Tibial nerve (tissue), 4 donors: ENCODE measurements around the gene OVOL2. TPM values are rescaled to one million over a fixed set of nuclear protein-coding genes. Genes with fewer than 3 reads are reported as not detected.
A peak's percentile ranks its signal among the peaks of the same experiment; 100 is the strongest.

Source experiments
- DNase-seq, 2 donors: peaks; one replicate each; pipeline ENCODE4 v3.0.0-alpha.2; 2019; ENCODE audit warnings: low spot score in 2 of 2
- H3K27ac ChIP-seq, 4 donors: fragments of 200-600 bp; sonication (generic) in 3 of 4; one replicate each; pipeline ENCODE4 v1.5.1; 2017 to 2019; ENCODE audit warnings: mild to moderate bottlenecking in 1 of 4
- H3K27me3 ChIP-seq, 2 donors: fragments of 200-600 bp; sonication (generic) in 1 of 2; one replicate each; pipeline versions ENCODE4 v1.5.1 to v1.6.0; 2017 to 2019
- H3K36me3 ChIP-seq, 3 donors: fragments of 200-600 bp; sonication (generic); one replicate each; pipeline ENCODE4 v1.5.1; 2018 to 2019
- H3K4me1 ChIP-seq, 4 donors: fragments of 200-600 bp; sonication (generic) in 3 of 4; one replicate each; pipeline ENCODE4 v1.5.1; 2017 to 2019
- H3K4me3 ChIP-seq, 4 donors: fragments of 200-600 bp; sonication (generic) in 3 of 4; one replicate each; pipeline ENCODE4 v1.5.1; 2017 to 2019; ENCODE audit warnings: mild to moderate bottlenecking in 1 of 4, moderate library complexity in 1 of 4
- H3K9me3 ChIP-seq, 4 donors: fragments of 200-600 bp; sonication (generic) in 3 of 4; one replicate each; pipeline ENCODE4 v1.5.1; 2017 to 2019
- EP300 ChIP-seq, 2 donors: sonication (generic); formaldehyde crosslinking; IDR thresholded peaks; one replicate each; pipeline ENCODE4 v1.6.1; 2017; ENCODE audit warnings: antibody characterized with exemption in 2 of 2, mild to moderate bottlenecking in 1 of 2
- POLR2A ChIP-seq, 2 donors: fragments of 450-650 bp; IDR thresholded peaks; one replicate each; pipeline ENCODE4 v1.6.1; 2017; ENCODE audit warnings: antibody characterized with exemption in 2 of 2, mild to moderate bottlenecking in 2 of 2, moderate library complexity in 2 of 2
- WGBS, 2 donors: methylation state at CpG; one replicate each; pipeline ENCODE4 v1.1.5; 2018; 5-methylcytosine and 5-hydroxymethylcytosine counted together
- total RNA-seq, 4 donors: library from RNA; depleted of rRNA; stranded (reverse); fragments of >200 nt; gene quantifications; one replicate each; pipeline ENCODE4 v1.1.0, GENCODE V29; 2016
- TF ChIP-seq, protein P1 (sequence below), 5 experiments: fragments of 200-600 bp in 3 of 5; fragments of 450-650 bp in 2 of 5; sonication (generic) in 3 of 5; IDR thresholded peaks; one replicate each; pipeline ENCODE4 v1.5.1; 2016 to 2019; ENCODE audit warnings: antibody characterized with exemption in 5 of 5, mild to moderate bottlenecking in 3 of 5, moderate library complexity in 2 of 5

The OVOL2 gene
- total RNA-seq, 4 donors from 2014 or later = not detected

DNA sequence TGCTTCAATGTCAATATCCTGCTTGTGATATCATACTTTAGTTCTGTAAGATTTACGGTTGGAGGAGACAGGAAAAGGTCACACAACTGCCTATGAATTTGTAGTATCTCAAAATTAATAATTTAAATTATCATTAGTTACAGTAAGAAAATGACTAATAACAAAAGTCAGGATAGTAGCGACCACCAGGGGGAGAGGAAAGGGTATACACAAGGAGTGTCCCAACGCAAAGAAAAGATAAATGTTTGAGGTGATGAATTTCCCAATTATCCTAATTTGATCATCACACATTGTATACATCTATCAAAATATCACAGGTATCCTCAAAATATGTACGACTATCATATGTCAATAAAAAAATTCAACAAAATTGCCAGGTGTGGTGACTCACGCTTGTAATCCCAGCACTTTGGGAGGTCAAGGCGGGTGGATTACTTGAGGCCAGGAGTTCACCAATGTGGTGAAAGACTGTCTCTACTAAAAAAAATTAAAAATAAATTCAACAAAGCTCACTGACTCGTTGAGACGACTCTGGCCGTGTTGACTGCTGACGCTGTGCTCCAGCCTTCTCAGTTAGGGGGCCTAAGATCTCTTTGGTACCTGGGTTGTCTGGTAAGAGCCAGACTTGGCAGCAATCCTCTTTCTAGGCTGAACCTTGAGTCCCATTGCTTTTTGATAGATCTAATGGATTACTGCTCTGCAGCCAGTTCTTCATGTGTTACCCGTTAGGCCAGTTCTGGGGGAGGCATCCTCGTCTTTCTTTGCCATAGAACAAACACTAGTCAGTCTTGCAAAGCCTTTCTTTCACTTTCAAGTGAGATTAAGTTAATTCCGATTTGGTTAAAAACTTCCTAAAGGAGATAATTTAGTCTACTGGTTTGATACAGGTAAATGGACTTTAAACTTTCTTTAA is 9.0 kb upstream of the OVOL2 start:
- Histone ChIP-seq H3K27me3 (peaks cover 0 to 18% of the 10 kb centered on the region in 2 donors), H3K4me3 (no peak overlapping the region), H3K27ac (no peak overlapping the region), H3K9me3 (no peaks in the 10 kb centered on the region), H3K36me3 (no peaks in the 10 kb centered on the region), H3K4me1 (no peaks in the 10 kb centered on the region)
- 80 to 83% methylated on average over 13 of the region's 13 CpGs for WGBS, 2 donors
- TF ChIP-seq, protein P1, sequence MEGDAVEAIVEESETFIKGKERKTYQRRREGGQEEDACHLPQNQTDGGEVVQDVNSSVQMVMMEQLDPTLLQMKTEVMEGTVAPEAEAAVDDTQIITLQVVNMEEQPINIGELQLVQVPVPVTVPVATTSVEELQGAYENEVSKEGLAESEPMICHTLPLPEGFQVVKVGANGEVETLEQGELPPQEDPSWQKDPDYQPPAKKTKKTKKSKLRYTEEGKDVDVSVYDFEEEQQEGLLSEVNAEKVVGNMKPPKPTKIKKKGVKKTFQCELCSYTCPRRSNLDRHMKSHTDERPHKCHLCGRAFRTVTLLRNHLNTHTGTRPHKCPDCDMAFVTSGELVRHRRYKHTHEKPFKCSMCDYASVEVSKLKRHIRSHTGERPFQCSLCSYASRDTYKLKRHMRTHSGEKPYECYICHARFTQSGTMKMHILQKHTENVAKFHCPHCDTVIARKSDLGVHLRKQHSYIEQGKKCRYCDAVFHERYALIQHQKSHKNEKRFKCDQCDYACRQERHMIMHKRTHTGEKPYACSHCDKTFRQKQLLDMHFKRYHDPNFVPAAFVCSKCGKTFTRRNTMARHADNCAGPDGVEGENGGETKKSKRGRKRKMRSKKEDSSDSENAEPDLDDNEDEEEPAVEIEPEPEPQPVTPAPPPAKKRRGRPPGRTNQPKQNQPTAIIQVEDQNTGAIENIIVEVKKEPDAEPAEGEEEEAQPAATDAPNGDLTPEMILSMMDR (IDR thresholded peaks at IDR 0.05) = no peak
- TF ChIP-seq EP300 (IDR thresholded peaks at IDR 0.05) (no peak), POLR2A (IDR thresholded peaks at IDR 0.05) (no peak)
- DNase-seq = no peak

DNA sequence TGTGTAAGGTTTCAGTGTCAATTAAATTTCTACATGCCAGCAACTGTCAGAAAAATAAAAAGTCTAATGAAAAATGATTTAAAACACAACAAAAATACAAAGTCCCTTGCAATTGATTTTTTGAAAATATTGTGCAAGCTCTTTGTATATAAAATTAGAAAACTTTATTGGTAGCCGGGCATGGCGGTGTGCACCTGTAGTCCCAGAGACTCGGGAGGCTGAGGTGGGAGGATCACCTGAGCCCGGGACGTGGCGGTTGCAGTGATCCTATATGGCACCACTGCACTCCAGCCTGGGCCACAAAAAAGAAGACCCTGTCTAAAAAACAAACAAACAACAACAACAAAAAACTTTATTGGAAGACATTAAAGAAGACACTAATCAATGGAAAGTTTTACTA is 6.0 kb upstream of the OVOL2 start:
- Histone ChIP-seq H3K36me3 (no peaks in the 10 kb centered on the region), H3K9me3 (no peaks in the 10 kb centered on the region), H3K4me3 (no peak overlapping the region), H3K27ac (no peak overlapping the region), H3K27me3 (peaks cover 0 to 47% of the 10 kb centered on the region in 2 donors), H3K4me1 (peaks cover 0 to 6% (median 0%) of the 10 kb centered on the region in 4 donors)
- TF ChIP-seq, protein P1 (IDR thresholded peaks at IDR 0.05) = no peak
- TF ChIP-seq EP300 (IDR thresholded peaks at IDR 0.05) = no peak
- no peak for TF ChIP-seq POLR2A (IDR thresholded peaks at IDR 0.05)
- no peak for DNase-seq
- WGBS, 2 donors = 89 to 93% methylated on average over 6 of the region's 6 CpGs

DNA sequence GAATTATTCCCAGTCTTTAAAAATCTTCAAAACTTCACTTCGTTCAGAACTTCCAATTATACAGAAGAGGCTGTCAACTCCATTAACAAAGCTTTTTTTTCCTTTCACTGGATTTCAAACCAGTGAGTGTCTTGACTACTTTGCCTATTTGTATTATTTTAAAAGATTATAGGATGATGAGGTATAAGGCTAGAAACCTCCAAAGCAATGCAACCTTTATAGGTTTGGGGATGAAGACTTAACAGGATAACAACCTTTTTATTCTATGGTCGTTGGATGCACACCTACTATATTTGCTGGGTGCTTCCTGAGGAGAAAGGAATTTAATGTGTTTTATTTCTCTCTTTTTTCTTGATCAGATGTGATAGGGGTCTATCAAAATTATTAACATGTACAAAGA is 1.9 kb upstream of the OVOL2 start:
- 21 to 27% methylated on average over 2 of the region's 2 CpGs for WGBS, 2 donors
- H3K9me3 ChIP-seq = no peaks in the 10 kb centered on the region
- no peak for DNase-seq
- H3K36me3 ChIP-seq = no peaks in the 10 kb centered on the region
- H3K27ac ChIP-seq = no peak overlapping the region
- H3K4me1 ChIP-seq = peaks cover 0 to 33% (median 14%) of the 10 kb centered on the region in 4 donors
- no peak overlapping the region for H3K4me3 ChIP-seq
- TF ChIP-seq POLR2A (IDR thresholded peaks at IDR 0.05) (no peak), EP300 (IDR thresholded peaks at IDR 0.05) (no peak)
- TF ChIP-seq, protein P1 (IDR thresholded peaks at IDR 0.05) = no peak
- peaks cover 0 to 86% of the 10 kb centered on the region in 2 donors for H3K27me3 ChIP-seq

DNA sequence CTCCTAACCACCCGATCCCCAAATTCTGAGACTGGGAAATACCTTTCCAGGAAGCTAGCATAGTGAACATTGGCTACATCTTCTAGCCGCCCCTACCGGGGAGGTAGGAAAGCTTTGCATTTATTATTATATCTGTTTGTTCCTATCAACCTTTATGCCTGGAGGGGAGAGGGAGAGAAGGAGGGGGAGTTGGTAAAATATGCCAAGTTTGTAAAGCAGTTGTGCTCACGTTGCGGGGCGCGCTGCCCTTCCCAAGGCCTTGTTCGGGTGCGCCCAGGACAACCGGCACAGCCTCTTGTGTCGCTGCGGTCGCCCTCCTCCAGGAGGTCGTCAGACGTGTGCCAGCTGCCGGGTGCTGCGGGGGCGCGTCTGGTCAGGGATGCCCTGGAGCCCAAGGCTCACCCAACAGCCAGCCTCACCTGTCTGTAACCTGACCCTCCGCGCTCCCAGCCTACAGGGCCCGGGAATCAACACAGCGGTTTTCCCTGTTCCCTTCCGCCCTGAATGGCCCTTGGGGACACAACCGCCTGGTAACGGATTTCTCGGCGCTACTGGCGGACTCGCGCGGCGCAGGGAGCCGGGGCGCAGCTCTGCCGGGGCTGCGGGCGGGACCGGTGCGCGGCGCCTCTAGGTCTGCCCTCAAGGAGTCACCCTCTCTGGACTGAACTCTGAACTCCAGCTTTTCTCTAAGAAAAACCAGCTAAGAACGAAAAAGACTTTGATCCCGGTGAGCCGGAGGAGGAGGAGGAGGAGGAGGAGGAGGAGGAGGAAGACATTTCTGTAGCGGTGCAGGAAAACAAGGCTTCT is 1.1 kb upstream of the OVOL2 start:
- no peak for TF ChIP-seq EP300 (IDR thresholded peaks at IDR 0.05)
- TF ChIP-seq, protein P1 (IDR thresholded peaks at IDR 0.05) = no peak
- no peaks in the 10 kb centered on the region for H3K36me3 ChIP-seq
- H3K4me3 ChIP-seq = peak overlapping the region in 1 of 4 donors; percentile 15
- peaks cover 0 to 93% of the 10 kb centered on the region in 2 donors for H3K27me3 ChIP-seq
- no peak for DNase-seq
- WGBS, 2 donors = 2 to 5% methylated on average over 39 to 42 of the region's 46 CpGs
- no peaks in the 10 kb centered on the region for H3K9me3 ChIP-seq
- no peak overlapping the region for H3K27ac ChIP-seq
- H3K4me1 ChIP-seq = peaks cover 0 to 33% (median 14%) of the 10 kb centered on the region in 4 donors

DNA sequence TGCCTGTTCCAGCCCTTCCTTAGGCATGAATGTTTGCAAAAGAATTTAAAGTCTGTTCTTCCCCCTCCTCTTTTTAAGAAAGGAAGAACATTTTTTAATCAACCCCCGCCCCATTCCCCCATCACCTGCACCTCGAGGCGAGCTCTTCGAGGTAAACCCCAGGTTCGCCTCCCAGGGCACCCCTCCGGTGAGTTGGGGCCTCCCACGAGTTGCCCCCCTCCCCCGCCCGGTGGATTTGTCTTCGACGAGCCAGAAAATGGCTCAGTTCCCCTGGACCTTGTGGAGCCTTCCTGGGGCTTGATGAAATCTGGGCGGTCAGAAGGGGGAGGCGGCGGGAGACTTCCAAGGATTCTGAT is 256 bp upstream of the OVOL2 start:
- WGBS, 2 donors = 4 to 5% methylated on average over 14 of the region's 14 CpGs
- Histone ChIP-seq H3K27me3 (peaks cover 0 to 92% of the 10 kb centered on the region in 2 donors), H3K27ac (no peak overlapping the region), H3K36me3 (no peaks in the 10 kb centered on the region), H3K9me3 (no peaks in the 10 kb centered on the region), H3K4me3 (peak overlapping the region in 1 of 4 donors; percentile 45), H3K4me1 (peaks cover 0 to 33% (median 14%) of the 10 kb centered on the region in 4 donors)
- TF ChIP-seq, protein P1 (IDR thresholded peaks at IDR 0.05) = no peak
- TF ChIP-seq EP300 (IDR thresholded peaks at IDR 0.05) = no peak
- no peak for TF ChIP-seq POLR2A (IDR thresholded peaks at IDR 0.05)
- no peak for DNase-seq
